Osteocyte (in vitro differentiated cells): ENCODE results near the gene ANK2. TPM values are rescaled to one million over a fixed set of nuclear protein-coding genes. Genes with fewer than 3 reads are reported as not detected.

Source experiments
- DNase-seq: peaks from one replicate; pipeline ENCODE4 v3.0.0; 2021; ENCODE audit warnings: mixed read lengths; ENCODE audit not compliant: unreplicated experiment; ENCODE audit errors: extremely low spot score
- H3K27ac Mint-ChIP-seq: one replicate; pipeline ENCODE4 v1.8.0; 2021; ENCODE audit warnings: mild to moderate bottlenecking, mixed read lengths; ENCODE audit not compliant: unreplicated experiment
- H3K27me3 Mint-ChIP-seq: one replicate; pipeline ENCODE4 v1.8.0; 2021; ENCODE audit warnings: mixed read lengths; ENCODE audit not compliant: unreplicated experiment
- H3K36me3 Mint-ChIP-seq: one replicate; pipeline ENCODE4 v1.8.0; 2021; ENCODE audit warnings: mixed read lengths; ENCODE audit not compliant: unreplicated experiment
- H3K4me1 Mint-ChIP-seq: one replicate; pipeline ENCODE4 v1.8.0; 2021; ENCODE audit warnings: mixed read lengths; ENCODE audit not compliant: unreplicated experiment
- H3K4me3 Mint-ChIP-seq: one replicate; pipeline ENCODE4 v1.8.0; 2021; ENCODE audit warnings: mild to moderate bottlenecking, moderate library complexity, mixed read lengths; ENCODE audit not compliant: unreplicated experiment
- H3K9me3 Mint-ChIP-seq: one replicate; pipeline ENCODE4 v1.8.0; 2021; ENCODE audit warnings: mixed read lengths; ENCODE audit not compliant: unreplicated experiment
- total RNA-seq: library from RNA; stranded (reverse); gene quantifications from 2 replicates; pipeline ENCODE4 v1.2.1, GENCODE V29; 2021
- TF ChIP-seq, protein P1 (sequence below): fragments of 200-600 bp; sonication (generic); IDR thresholded peaks from 2 replicates; pipeline ENCODE4 v1.5.0; 2021; ENCODE audit warnings: antibody characterized with exemption, mild to moderate bottlenecking, moderate library complexity

Gene ANK2
- total RNA-seq, 1 donor from 2014 or later = 17.2 TPM

- Mint-ChIP-seq H3K4me1 (no peaks in the 10 kb centered on the region), H3K9me3 (peaks cover 9% of the 10 kb centered on the region), H3K4me3 (no peak overlapping the region), H3K27ac (no peak overlapping the region), H3K27me3 (no peaks in the 10 kb centered on the region), H3K36me3 (no peaks in the 10 kb centered on the region)
- no peak for DNase-seq
- TF ChIP-seq, protein P1, sequence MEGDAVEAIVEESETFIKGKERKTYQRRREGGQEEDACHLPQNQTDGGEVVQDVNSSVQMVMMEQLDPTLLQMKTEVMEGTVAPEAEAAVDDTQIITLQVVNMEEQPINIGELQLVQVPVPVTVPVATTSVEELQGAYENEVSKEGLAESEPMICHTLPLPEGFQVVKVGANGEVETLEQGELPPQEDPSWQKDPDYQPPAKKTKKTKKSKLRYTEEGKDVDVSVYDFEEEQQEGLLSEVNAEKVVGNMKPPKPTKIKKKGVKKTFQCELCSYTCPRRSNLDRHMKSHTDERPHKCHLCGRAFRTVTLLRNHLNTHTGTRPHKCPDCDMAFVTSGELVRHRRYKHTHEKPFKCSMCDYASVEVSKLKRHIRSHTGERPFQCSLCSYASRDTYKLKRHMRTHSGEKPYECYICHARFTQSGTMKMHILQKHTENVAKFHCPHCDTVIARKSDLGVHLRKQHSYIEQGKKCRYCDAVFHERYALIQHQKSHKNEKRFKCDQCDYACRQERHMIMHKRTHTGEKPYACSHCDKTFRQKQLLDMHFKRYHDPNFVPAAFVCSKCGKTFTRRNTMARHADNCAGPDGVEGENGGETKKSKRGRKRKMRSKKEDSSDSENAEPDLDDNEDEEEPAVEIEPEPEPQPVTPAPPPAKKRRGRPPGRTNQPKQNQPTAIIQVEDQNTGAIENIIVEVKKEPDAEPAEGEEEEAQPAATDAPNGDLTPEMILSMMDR = no peak
Observed at GRCh38 chr4:113043591-113043990, 5.9 kb upstream of the ANK2 start.

GRCh38 chr4:113050371-113050755, 910 bp downstream of the ANK2 start:
- Mint-ChIP-seq H3K4me3 (no peak overlapping the region), H3K4me1 (no peaks in the 10 kb centered on the region), H3K27ac (no peak overlapping the region), H3K9me3 (no peaks in the 10 kb centered on the region), H3K27me3 (no peaks in the 10 kb centered on the region), H3K36me3 (no peaks in the 10 kb centered on the region)
- TF ChIP-seq, protein P1 = no peak
- DNase-seq = no peak

GRCh38 chr4:113050837-113051236, 1.4 kb downstream of the ANK2 start:
- H3K4me3 Mint-ChIP-seq = no peak overlapping the region
- H3K36me3 Mint-ChIP-seq = no peaks in the 10 kb centered on the region
- TF ChIP-seq, protein P1 = no peak
- no peak for DNase-seq
- H3K27me3 Mint-ChIP-seq = no peaks in the 10 kb centered on the region
- H3K9me3 Mint-ChIP-seq = no peaks in the 10 kb centered on the region
- H3K27ac Mint-ChIP-seq = no peak overlapping the region
- H3K4me1 Mint-ChIP-seq = no peaks in the 10 kb centered on the region

- DNase-seq = no peak
- Mint-ChIP-seq H3K36me3 (no peaks in the 10 kb centered on the region), H3K4me1 (no peaks in the 10 kb centered on the region), H3K4me3 (no peak overlapping the region), H3K27me3 (no peaks in the 10 kb centered on the region), H3K27ac (no peak overlapping the region), H3K9me3 (no peaks in the 10 kb centered on the region)
- TF ChIP-seq, protein P1 = no peak
Observed at GRCh38 chr4:113051361-113051760, 1.9 kb downstream of the ANK2 start.

DNA sequence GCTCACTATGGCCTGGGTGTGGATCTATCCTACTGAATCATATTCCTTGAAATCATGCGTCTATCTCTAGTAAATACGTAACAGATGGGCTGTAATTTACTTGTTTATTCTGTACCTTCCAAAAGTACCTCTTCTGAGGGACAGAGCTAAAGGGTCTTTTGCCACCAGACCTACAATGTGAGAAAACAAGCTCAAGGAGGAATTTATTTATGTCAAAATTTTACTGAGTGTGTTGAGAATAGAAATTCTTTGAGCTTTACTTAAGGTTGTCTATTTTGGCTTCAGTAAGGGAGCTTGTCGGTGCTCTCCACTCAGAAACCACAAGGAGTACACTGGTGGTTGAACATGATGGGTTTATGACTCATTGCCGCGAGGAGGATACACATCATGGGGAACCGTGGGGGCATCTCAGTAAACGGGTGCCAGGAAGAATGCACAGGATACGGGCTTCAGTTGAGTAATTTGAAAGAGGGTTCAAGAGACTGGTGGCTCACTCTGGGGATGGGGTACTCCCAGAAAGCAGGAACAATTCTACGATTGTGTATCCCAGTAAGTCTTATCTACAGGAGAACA, 3.0 kb downstream of the ANK2 start:
- Mint-ChIP-seq H3K27ac (no peak overlapping the region), H3K36me3 (no peaks in the 10 kb centered on the region), H3K27me3 (no peaks in the 10 kb centered on the region), H3K4me3 (no peak overlapping the region), H3K4me1 (no peaks in the 10 kb centered on the region), H3K9me3 (no peaks in the 10 kb centered on the region)
- TF ChIP-seq, protein P1 = no peak
- DNase-seq = no peak
